ENCODE data around the gene FGF12. TPM values are rescaled to one million over a fixed set of nuclear protein-coding genes. Genes with fewer than 3 reads are reported as not detected.

FGF12 gene
- total and polyA plus RNA-seq, 2 experiments from 2014 or later, result 6.0 to 14.3 TPM

DNA sequence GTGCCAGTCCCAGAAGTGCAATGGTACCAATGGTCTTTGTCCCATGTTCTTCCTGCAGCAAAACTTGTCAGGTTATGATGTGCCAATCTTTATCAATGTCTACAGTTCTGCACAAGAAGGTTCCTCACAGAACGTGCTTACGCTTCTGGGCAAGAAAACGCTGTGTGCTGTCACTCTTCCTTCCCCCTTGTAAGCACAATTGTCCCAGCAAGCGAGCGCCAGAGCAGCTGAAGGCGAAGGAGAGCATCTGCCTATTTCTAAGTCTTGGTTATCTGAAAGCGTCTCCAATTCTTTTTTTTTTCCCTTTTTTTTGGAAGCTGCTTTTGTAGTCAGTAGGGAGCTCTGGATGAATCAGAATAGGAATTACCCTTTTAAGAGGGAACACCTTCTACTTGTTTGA lies 514.4 kb downstream of the FGF12 start (continued):
- TF ChIP-seq, protein P1, sequence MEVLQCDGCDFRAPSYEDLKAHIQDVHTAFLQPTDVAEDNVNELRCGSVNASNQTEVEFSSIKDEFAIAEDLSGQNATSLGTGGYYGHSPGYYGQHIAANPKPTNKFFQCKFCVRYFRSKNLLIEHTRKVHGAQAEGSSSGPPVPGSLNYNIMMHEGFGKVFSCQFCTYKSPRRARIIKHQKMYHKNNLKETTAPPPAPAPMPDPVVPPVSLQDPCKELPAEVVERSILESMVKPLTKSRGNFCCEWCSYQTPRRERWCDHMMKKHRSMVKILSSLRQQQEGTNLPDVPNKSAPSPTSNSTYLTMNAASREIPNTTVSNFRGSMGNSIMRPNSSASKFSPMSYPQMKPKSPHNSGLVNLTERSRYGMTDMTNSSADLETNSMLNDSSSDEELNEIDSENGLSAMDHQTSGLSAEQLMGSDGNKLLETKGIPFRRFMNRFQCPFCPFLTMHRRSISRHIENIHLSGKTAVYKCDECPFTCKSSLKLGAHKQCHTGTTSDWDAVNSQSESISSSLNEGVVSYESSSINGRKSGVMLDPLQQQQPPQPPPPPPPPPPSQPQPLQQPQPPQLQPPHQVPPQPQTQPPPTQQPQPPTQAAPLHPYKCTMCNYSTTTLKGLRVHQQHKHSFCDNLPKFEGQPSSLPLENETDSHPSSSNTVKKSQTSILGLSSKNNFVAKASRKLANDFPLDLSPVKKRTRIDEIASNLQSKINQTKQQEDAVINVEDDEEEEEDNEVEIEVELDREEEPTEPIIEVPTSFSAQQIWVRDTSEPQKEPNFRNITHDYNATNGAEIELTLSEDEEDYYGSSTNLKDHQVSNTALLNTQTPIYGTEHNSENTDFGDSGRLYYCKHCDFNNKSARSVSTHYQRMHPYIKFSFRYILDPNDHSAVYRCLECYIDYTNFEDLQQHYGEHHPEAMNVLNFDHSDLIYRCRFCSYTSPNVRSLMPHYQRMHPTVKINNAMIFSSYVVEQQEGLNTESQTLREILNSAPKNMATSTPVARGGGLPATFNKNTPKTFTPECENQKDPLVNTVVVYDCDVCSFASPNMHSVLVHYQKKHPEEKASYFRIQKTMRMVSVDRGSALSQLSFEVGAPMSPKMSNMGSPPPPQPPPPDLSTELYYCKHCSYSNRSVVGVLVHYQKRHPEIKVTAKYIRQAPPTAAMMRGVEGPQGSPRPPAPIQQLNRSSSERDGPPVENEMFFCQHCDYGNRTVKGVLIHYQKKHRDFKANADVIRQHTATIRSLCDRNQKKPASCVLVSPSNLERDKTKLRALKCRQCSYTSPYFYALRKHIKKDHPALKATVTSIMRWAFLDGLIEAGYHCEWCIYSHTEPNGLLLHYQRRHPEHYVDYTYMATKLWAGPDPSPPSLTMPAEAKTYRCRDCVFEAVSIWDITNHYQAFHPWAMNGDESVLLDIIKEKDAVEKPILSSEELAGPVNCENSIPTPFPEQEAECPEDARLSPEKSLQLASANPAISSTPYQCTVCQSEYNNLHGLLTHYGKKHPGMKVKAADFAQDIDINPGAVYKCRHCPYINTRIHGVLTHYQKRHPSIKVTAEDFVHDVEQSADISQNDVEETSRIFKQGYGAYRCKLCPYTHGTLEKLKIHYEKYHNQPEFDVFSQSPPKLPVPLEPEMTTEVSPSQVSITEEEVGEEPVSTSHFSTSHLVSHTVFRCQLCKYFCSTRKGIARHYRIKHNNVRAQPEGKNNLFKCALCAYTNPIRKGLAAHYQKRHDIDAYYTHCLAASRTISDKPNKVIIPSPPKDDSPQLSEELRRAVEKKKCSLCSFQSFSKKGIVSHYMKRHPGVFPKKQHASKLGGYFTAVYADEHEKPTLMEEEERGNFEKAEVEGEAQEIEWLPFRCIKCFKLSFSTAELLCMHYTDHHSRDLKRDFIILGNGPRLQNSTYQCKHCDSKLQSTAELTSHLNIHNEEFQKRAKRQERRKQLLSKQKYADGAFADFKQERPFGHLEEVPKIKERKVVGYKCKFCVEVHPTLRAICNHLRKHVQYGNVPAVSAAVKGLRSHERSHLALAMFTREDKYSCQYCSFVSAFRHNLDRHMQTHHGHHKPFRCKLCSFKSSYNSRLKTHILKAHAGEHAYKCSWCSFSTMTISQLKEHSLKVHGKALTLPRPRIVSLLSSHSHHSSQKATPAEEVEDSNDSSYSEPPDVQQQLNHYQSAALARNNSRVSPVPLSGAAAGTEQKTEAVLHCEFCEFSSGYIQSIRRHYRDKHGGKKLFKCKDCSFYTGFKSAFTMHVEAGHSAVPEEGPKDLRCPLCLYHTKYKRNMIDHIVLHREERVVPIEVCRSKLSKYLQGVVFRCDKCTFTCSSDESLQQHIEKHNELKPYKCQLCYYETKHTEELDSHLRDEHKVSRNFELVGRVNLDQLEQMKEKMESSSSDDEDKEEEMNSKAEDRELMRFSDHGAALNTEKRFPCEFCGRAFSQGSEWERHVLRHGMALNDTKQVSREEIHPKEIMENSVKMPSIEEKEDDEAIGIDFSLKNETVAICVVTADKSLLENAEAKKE (CRISPR knock-in tag; IDR thresholded peaks at IDR 0.05), result no peak
- no peak for TF ChIP-seq ETS1 (IDR thresholded peaks at IDR 0.05)
- no peak for TF ChIP-seq REST (IDR thresholded peaks at IDR 0.05; ENCODE audit: unreplicated experiment)
- no peak for TF ChIP-seq EZH2 (IDR thresholded peaks at IDR 0.05; ENCODE audit: low read depth, unreplicated experiment)
- no peak for TF ChIP-seq EZH2phosphoT487 (IDR thresholded peaks at IDR 0.05; ENCODE audit: unreplicated experiment)
- no peak for TF ChIP-seq ZNF331 (CRISPR knock-in tag; IDR thresholded peaks at IDR 0.05; ENCODE audit: low read depth)
- TF ChIP-seq JUNB (IDR thresholded peaks at IDR 0.05; ENCODE audit: unreplicated experiment), result no peak
- no peak for TF ChIP-seq STAT1 (IDR thresholded peaks at IDR 0.05; ENCODE audit: unreplicated experiment)
- TF ChIP-seq, protein P2, sequence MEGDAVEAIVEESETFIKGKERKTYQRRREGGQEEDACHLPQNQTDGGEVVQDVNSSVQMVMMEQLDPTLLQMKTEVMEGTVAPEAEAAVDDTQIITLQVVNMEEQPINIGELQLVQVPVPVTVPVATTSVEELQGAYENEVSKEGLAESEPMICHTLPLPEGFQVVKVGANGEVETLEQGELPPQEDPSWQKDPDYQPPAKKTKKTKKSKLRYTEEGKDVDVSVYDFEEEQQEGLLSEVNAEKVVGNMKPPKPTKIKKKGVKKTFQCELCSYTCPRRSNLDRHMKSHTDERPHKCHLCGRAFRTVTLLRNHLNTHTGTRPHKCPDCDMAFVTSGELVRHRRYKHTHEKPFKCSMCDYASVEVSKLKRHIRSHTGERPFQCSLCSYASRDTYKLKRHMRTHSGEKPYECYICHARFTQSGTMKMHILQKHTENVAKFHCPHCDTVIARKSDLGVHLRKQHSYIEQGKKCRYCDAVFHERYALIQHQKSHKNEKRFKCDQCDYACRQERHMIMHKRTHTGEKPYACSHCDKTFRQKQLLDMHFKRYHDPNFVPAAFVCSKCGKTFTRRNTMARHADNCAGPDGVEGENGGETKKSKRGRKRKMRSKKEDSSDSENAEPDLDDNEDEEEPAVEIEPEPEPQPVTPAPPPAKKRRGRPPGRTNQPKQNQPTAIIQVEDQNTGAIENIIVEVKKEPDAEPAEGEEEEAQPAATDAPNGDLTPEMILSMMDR (conservative IDR thresholded peaks at IDR 0.05; ENCODE audit: low read depth in 2 of 2), result no peak
- no peak for TF ChIP-seq NANOG (IDR thresholded peaks at IDR 0.05; ENCODE audit: borderline replicate concordance)
- no peak for TF ChIP-seq CREB1 (CRISPR knock-in tag; IDR thresholded peaks at IDR 0.05; ENCODE audit: low read depth)
- no peak for TF ChIP-seq ZNF114 (CRISPR knock-in tag; IDR thresholded peaks at IDR 0.05)
